Uterus (tissue), 4 donors: Measurements from ENCODE around the gene REPS1. TPM values are rescaled to one million over a fixed set of nuclear protein-coding genes. Genes with fewer than 3 reads are reported as not detected.

ENCODE experiments used
- DNase-seq, 2 donors: peaks; one replicate each; pipeline ENCODE4 v3.0.0-alpha.2; 2019 to 2020
- H3K27ac ChIP-seq, 2 donors: fragments of 200-600 bp; sonication (generic); 1 replicate in 1 of 2; 2 replicates in 1 of 2; pipeline ENCODE4 v1.5.1; 2016 to 2018
- H3K27me3 ChIP-seq, 2 donors: fragments of 200-600 bp; sonication (generic); one replicate each; pipeline ENCODE4 v1.5.1; 2018 to 2019; ENCODE audit warnings: control low read depth in 1 of 2
- H3K36me3 ChIP-seq, 2 donors: fragments of 200-600 bp; sonication (generic); one replicate each; pipeline ENCODE4 v1.5.1; 2019; ENCODE audit warnings: control low read depth in 1 of 2
- H3K4me1 ChIP-seq, 2 donors: fragments of 200-600 bp; sonication (generic); one replicate each; pipeline ENCODE4 v1.5.1; 2018 to 2019; ENCODE audit warnings: control low read depth in 1 of 2
- H3K4me3 ChIP-seq, 2 donors: fragments of 200-600 bp; sonication (generic); 1 replicate in 1 of 2; 2 replicates in 1 of 2; pipeline ENCODE4 v1.5.1; 2018 to 2019; ENCODE audit warnings: mild to moderate bottlenecking in 1 of 2
- H3K9me3 ChIP-seq, 2 donors: fragments of 200-600 bp; sonication (generic); one replicate each; pipeline ENCODE4 v1.5.1; 2019; ENCODE audit warnings: control low read depth in 1 of 2
- POLR2A ChIP-seq, 2 donors: fragments of 450-650 bp; IDR thresholded peaks; one replicate each; pipeline ENCODE4 v1.6.1; 2016; ENCODE audit warnings: antibody characterized with exemption in 2 of 2, mild to moderate bottlenecking in 1 of 2, moderate library complexity in 1 of 2
- intact Hi-C: fragments of 100-400 bp; cut with DNase I; formaldehyde crosslinking; loops from one replicate; pipeline ENCODE4 v1.15.1; 2023; ENCODE audit warnings: low total_unique reads
- total RNA-seq, 4 donors: library from RNA; depleted of rRNA in 3 of 4; stranded (reverse); fragments of >200 nt in 3 of 4; gene quantifications; one replicate each; pipeline versions ENCODE4 v1.1.0 to v1.2.4, GENCODE V29; 2014 to 2023
- TF ChIP-seq, protein P1 (sequence below), 4 experiments: fragments of 200-600 bp in 2 of 4; fragments of 450-650 bp in 2 of 4; sonication (generic) in 2 of 4; IDR thresholded peaks; one replicate each; pipeline ENCODE4 v1.5.1; 2016 to 2019; ENCODE audit warnings: antibody characterized with exemption in 4 of 4, mild to moderate bottlenecking in 2 of 4, moderate library complexity in 1 of 4
- donor health status: DM: yes; HTN: yes; CAD: no.

The REPS1 gene
- total RNA-seq, 4 donors from 2014 or later, result 36.5 to 266 (median 70.7) TPM

DNA sequence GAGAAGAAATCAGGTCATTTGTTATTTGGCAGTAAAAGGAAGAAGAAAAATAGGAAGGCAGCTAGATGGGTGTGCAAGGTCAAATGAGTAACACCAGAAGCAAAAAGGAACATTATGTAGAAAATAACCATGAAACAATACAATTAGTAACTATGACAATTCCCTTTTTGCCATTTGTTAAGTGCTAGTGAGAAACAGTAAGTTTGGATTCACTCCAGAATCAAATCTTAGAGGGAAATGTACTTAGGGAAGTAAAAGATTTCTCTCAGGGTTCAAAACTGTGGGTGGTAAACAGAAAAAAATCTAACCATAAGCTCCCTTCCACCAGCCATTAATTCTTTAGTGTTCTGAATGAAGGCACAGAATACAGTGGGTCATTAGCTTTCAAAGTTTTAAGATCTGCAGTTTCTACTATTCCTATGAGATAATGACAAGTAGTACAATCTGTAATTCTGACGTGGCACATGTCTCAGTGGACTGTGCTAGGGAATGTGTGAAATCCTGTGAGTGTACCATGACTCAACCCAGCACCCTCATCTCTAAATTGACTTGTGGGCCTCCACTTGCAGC is 17.1 kb downstream of the REPS1 start:
- intact Hi-C loops, result no loop called here
- DNase-seq, result no peak
- H3K27ac ChIP-seq, result peak overlapping the region in 1 of 2 donors; percentile 53
- H3K27me3 ChIP-seq, result no peaks in the 10 kb centered on the region
- no peaks in the 10 kb centered on the region for H3K9me3 ChIP-seq
- H3K4me1 ChIP-seq, result peaks cover 0 to 11% of the 10 kb centered on the region in 2 donors
- H3K36me3 ChIP-seq, result no peaks in the 10 kb centered on the region
- no peak for TF ChIP-seq POLR2A (IDR thresholded peaks at IDR 0.05)
- TF ChIP-seq, protein P1, sequence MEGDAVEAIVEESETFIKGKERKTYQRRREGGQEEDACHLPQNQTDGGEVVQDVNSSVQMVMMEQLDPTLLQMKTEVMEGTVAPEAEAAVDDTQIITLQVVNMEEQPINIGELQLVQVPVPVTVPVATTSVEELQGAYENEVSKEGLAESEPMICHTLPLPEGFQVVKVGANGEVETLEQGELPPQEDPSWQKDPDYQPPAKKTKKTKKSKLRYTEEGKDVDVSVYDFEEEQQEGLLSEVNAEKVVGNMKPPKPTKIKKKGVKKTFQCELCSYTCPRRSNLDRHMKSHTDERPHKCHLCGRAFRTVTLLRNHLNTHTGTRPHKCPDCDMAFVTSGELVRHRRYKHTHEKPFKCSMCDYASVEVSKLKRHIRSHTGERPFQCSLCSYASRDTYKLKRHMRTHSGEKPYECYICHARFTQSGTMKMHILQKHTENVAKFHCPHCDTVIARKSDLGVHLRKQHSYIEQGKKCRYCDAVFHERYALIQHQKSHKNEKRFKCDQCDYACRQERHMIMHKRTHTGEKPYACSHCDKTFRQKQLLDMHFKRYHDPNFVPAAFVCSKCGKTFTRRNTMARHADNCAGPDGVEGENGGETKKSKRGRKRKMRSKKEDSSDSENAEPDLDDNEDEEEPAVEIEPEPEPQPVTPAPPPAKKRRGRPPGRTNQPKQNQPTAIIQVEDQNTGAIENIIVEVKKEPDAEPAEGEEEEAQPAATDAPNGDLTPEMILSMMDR (IDR thresholded peaks at IDR 0.05), result no peak
- no peak overlapping the region for H3K4me3 ChIP-seq

GRCh38 chr6:138970159-138970558 is 17.9 kb downstream of the REPS1 start:
- intact Hi-C loops, result no loop called here
- H3K27me3 ChIP-seq, result no peaks in the 10 kb centered on the region
- H3K27ac ChIP-seq, result no peak overlapping the region
- no peaks in the 10 kb centered on the region for H3K36me3 ChIP-seq
- no peaks in the 10 kb centered on the region for H3K9me3 ChIP-seq
- peaks cover 0 to 11% of the 10 kb centered on the region in 2 donors for H3K4me1 ChIP-seq
- DNase-seq, result no peak
- no peak overlapping the region for H3K4me3 ChIP-seq
- TF ChIP-seq, protein P1 (IDR thresholded peaks at IDR 0.05), result no peak
- no peak for TF ChIP-seq POLR2A (IDR thresholded peaks at IDR 0.05)

DNA sequence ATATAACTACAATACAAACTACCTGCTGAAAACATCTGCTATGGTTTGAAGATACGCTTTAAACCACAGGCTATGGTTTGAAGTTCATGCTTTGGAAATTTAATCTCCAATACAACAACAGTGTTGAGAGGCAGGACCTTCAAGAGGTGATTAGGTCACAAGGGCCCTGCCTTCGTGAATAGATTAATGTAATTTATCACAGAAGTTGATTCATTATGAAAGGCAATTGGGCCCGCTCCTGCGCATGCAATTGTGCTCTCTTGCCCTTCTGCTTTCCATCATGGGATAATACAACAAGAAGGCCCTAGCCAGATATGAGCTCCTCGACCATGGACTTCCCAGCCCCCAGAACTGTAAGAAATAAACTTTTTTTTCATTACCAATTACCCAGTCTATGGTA is 21.2 kb downstream of the REPS1 start:
- intact Hi-C loops, result no loop called here
- Histone ChIP-seq H3K27ac (no peak overlapping the region), H3K9me3 (no peaks in the 10 kb centered on the region), H3K4me3 (no peak overlapping the region), H3K36me3 (no peaks in the 10 kb centered on the region), H3K4me1 (no peaks in the 10 kb centered on the region), H3K27me3 (no peaks in the 10 kb centered on the region)
- TF ChIP-seq, protein P1 (IDR thresholded peaks at IDR 0.05), result no peak
- TF ChIP-seq POLR2A (IDR thresholded peaks at IDR 0.05), result no peak
- DNase-seq, result no peak

DNA sequence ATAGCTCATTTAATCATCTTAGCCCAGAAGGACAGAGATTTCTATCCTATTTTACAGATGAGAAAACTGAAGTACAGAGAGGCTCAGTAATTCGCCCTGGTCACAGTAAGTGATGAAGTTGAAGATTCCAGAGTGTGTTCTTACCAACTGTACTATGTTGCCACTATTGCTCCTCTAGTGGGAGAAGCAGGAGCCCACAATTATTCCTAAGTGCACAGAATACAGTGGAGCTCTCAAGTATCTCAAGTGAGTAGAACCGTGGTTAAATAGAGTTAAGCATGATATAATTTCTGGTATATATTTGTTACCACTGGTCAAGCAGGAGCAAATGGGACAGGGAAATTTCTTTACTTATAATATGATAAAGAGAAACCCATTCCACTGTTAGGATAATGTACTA is 22.1 kb downstream of the REPS1 start:
- no peaks in the 10 kb centered on the region for H3K27me3 ChIP-seq
- no peaks in the 10 kb centered on the region for H3K36me3 ChIP-seq
- no peak for DNase-seq
- H3K4me3 ChIP-seq, result no peak overlapping the region
- no peaks in the 10 kb centered on the region for H3K4me1 ChIP-seq
- intact Hi-C loops, result no loop called here
- no peak for TF ChIP-seq POLR2A (IDR thresholded peaks at IDR 0.05)
- TF ChIP-seq, protein P1 (IDR thresholded peaks at IDR 0.05), result no peak
- no peaks in the 10 kb centered on the region for H3K9me3 ChIP-seq
- H3K27ac ChIP-seq, result no peak overlapping the region

GRCh38 chr6:138965291-138965874 is 22.7 kb downstream of the REPS1 start:
- no peak for DNase-seq
- no peaks in the 10 kb centered on the region for H3K27me3 ChIP-seq
- H3K4me3 ChIP-seq, result no peak overlapping the region
- intact Hi-C loops, result no loop called here
- no peaks in the 10 kb centered on the region for H3K36me3 ChIP-seq
- TF ChIP-seq, protein P1 (IDR thresholded peaks at IDR 0.05), result no peak
- no peak for TF ChIP-seq POLR2A (IDR thresholded peaks at IDR 0.05)
- no peaks in the 10 kb centered on the region for H3K9me3 ChIP-seq
- no peaks in the 10 kb centered on the region for H3K4me1 ChIP-seq
- no peak overlapping the region for H3K27ac ChIP-seq
